ENCODE data around the gene PROX1.
A peak's percentile ranks its signal among the peaks of the same experiment; 100 is the strongest.

Gene PROX1

DNA sequence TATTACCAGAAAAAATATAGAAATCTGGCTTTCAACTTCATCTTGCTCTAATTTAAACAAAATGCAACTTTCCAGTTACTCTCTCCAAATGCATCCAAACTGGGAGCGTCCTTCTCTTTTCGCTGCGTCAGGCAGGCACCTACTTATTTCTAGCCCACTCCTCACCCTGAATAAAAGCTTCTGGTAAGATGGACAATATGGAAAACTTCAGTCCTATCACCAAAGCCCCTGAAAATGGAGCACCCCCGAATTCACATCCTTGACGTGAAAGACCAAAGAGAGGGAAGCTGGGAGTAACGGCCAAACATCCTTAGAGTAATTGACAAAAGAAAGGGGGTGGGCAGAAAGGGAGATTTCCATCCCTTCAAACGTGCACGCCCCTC lies 5.5 kb upstream of the PROX1 start:
- DNase-seq, result no peak

GRCh38 chr1:213982672-213983492 lies 4.9 kb upstream of the PROX1 start:
- no peak for DNase-seq

GRCh38 chr1:213983493-213984386 lies 4.0 kb upstream of the PROX1 start:
- DNase-seq, result no peak

DNA sequence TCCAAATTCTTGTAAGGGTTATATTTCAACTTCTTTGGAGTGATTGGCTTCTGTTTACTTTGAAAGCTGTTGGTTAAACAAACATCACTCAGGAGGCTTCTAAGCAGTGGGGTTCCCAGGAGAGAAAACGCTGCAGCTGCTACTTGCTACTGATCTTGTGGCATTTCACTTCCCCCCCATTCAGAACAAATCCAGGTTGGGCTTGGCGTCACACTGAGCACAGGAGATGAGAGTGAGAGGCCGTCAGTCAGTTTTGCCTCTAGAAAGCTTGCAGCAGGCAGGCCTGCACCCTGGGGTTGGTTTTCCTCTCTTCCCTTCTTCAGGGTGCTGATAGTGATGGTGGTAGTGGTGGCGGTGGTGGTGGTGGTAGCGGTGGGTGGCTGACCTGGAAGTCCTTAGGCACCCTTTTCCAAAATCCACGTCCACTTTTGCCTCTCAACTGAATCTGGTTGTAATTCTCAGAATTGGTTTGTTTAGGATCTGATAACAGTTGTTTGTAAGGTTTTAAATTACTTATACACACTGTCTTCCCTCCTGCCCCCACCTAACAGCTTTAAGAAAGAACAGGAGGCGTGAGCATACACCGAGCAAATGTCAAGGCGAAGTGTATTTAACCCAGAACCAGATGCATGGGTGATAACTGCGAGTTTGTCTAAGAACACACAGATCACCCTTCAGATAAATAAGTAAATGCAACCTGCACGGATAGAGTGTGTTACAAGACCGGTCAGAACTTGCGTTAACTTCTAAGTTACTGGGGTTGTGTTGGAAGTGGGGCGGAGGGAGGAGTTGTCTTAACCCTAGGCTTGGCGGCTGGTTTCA lies 3.2 kb upstream of the PROX1 start:
- DNase-seq, result no peak

- DNase-seq, result no peak
These were observed 2.4 kb upstream of the PROX1 start for GRCh38 chr1:213985209-213986019.

DNA sequence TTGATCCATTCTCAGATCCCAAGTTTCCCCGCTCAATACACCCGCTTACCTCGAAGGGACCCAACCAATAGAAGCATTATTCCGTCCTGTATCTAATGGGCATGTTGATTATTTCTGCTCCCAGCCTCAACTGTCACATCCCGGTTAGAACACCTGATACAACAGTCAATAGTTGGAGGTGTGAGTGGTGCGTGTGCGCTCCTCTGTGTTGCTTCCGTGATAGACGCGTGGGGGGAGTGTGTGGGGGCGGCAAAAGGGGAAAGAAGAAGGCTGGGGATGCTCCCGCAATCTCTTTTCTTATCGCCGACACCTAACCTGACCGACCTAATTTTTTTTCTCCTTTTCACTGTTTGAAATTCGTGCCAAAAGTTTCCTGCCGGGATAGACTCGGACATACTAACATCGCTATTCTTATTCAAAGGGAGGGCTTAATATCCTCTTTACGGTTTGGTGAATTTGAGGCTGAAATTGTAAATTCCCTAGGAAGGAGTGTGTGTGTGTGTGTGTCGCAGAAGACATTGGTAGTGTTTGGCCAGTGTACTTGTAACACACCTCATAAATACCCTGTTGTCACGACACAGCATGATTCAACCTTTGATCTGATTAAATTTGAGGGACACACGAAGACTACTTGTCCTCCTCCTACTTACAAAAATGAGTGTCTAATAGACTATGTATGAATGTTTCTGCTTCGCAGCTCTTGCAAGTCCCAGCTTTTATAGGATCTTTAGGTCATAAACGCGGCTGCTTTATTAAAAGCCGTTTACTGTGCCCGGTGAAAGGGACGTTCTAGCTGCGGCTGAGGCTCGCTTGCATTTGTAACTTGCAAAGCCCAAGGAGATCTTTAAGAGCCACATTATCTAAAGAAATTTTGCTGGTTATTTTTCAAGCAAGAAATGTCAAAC lies 1.5 kb upstream of the PROX1 start:
- no peak for DNase-seq

- no peak for DNase-seq
These were observed 885 bp upstream of the PROX1 start for GRCh38 chr1:213986925-213987250.

- peak in 1 of 2 experiments; percentile 13 for DNase-seq
These were observed 299 bp upstream of the PROX1 start for GRCh38 chr1:213987422-213987926.

GRCh38 chr1:213988507-213989001 lies 781 bp downstream of the PROX1 start:
- DNase-seq, result no peak

DNA sequence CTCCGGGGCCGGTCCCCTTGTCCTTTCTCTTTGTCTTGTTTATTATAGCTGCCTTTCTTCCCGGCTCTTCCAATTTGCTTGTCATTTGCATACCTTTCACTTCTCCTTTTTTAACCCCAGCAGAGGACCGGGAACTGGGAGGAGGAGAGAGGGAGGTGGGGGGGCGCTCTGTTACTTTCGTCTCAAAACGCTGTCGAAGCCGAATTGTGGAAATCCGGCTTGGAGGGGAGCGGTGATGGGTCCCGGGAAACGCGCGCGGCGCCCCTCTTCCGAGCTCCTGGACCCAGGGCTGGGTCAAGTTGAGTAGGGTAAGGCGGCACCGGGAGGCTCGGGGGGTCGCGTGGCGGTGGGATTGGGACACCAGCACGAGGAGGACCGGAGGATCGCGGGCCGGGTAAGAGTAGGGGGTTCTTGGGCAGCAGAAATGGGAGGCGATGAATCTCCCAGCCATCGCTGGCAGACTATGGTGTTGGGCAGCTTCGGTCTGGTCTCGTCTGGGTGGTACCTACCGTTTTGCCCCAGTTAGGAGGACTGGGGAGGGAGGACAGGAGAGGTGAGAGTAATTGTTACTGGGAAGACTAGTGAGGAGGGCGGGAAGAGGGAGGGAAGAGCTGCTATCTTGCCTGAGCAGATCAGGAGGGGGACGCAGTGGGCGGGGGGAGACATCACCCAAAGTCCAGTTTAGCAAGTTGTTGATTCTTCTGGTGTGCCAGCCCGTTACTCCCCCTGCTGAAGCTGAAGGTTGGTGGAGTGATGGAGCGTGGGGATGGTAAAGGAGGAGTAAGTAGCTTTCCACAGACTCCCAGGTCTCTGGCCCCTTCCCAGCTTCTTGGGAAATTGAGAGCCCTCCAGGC lies 1.5 kb downstream of the PROX1 start:
- no peak for DNase-seq

DNA sequence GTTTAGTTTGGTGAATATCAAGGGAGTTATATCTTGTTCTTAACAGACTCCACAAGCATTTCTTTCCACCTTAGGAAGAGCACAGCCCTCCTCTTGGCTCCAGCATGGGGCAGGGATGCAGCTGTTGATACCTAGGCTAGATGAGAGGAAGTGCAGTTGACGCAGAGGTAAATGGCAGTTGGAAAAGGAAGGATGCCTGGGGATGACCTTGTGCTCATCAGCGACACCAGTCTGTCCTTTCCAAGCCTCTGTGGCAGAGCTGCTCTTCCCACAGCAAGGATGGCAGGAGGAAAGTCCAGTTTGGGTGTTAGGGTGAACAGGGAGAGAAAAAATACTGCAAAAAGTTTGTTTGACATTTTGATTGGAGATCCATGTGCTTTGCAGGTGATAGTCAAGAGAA lies 6.2 kb downstream of the PROX1 start:
- no peak for DNase-seq

DNA sequence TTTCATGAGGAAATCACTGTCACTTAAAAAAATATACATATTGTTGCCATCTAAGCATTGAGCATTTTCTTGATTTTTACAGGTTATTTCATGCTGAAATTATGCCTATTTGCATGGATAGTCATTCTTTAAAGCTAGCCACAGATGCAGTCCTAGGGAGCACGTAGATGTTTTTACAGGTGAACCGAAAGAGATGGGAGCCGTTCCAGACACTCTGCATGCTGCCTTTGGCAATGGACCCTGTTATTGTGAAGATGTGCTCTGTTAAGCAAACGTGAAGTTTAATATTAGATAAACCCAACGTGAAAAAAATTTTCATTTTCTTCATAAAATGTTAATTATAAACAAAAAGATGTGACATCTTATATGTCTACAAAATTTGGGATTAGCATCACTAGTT lies 7.1 kb downstream of the PROX1 start:
- DNase-seq, result no peak

DNA sequence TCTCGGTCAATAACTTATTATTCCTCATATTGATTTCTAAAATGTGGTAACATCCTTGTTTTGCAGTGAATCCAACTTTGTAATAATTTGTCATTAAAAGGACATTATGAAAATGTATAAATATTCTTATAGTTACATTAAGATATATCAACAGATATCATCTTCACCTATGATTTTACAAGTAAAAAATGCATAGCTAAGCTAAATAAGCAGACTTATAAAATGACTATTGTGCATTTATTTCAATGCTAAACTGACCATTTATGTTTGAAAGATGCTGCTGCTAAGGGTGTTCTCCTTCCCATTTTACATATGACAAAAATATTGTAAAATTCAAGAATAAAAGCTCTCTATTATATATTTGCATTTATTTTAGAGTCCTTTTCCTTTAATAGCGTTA lies 7.8 kb downstream of the PROX1 start:
- DNase-seq, result no peak

GRCh38 chr1:213996320-213997037 lies 8.7 kb downstream of the PROX1 start:
- DNase-seq, result no peak

DNA sequence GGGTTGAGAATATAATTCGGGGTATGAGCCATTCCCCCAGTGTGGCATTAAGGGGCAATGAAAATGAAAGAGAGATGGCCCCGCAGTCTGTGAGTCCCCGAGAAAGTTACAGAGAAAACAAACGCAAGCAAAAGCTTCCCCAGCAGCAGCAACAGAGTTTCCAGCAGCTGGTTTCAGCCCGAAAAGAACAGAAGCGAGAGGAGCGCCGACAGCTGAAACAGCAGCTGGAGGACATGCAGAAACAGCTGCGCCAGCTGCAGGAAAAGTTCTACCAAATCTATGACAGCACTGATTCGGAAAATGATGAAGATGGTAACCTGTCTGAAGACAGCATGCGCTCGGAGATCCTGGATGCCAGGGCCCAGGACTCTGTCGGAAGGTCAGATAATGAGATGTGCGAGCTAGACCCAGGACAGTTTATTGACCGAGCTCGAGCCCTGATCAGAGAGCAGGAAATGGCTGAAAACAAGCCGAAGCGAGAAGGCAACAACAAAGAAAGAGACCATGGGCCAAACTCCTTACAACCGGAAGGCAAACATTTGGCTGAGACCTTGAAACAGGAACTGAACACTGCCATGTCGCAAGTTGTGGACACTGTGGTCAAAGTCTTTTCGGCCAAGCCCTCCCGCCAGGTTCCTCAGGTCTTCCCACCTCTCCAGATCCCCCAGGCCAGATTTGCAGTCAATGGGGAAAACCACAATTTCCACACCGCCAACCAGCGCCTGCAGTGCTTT lies 9.4 kb downstream of the PROX1 start:
- no peak for DNase-seq

DNA sequence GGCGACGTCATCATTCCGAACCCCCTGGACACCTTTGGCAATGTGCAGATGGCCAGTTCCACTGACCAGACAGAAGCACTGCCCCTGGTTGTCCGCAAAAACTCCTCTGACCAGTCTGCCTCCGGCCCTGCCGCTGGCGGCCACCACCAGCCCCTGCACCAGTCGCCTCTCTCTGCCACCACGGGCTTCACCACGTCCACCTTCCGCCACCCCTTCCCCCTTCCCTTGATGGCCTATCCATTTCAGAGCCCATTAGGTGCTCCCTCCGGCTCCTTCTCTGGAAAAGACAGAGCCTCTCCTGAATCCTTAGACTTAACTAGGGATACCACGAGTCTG lies 10.0 kb downstream of the PROX1 start:
- DNase-seq, result no peak

- DNase-seq, result no peak
These were observed 11.0 kb downstream of the PROX1 start for GRCh38 chr1:213998785-213999184.

DNA sequence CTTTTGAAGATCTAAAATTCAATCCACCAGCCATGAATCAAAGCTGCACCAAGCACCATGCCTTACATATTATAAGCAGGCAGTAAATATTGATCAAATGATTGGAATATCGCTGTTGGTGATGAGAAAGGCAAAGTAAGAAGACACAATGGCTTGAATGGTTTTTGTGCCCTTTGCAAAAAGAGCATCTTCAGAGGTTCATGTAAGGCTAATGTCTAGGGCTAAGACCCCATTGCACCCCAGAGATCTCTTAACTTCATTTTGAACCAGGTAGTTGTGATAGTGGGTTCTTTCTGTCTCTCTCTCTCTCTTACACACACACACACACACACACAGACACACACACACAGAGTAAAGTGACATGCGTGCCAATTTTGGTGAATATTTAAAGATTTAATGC lies 12.0 kb downstream of the PROX1 start:
- DNase-seq, result no peak

DNA sequence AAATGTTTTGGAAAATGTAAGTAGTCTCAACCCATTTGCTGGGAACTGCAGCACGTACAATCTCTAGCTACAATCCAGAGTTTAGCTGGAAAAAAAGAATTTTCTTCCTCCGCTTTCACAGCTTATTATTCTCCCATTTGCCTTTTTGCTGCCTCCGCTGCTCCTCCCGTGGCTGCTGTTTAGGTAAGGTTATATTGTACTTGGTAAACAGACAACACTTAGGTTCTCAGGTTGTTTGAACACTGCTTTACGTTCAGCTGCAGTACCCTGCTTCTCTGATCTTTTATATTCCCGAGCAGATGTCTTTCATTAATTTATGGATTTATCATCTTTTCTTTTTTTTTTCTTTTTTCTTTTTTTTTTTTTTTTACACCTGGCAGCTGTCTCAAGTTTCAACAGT lies 14.3 kb downstream of the PROX1 start:
- DNase-seq, result no peak
